ENCODE results near the gene JTB. TPM values are rescaled to one million over a fixed set of nuclear protein-coding genes. Genes with fewer than 3 reads are reported as not detected.
A peak's percentile ranks its signal among the peaks of the same experiment; 100 is the strongest.

Gene JTB
- total and polyA plus RNA-seq, 9 of the 15 experiments (the other 6 are each of a cell fraction or from before 2014, with no cell fraction given): 24.7 to 308 (median 151) TPM

DNA sequence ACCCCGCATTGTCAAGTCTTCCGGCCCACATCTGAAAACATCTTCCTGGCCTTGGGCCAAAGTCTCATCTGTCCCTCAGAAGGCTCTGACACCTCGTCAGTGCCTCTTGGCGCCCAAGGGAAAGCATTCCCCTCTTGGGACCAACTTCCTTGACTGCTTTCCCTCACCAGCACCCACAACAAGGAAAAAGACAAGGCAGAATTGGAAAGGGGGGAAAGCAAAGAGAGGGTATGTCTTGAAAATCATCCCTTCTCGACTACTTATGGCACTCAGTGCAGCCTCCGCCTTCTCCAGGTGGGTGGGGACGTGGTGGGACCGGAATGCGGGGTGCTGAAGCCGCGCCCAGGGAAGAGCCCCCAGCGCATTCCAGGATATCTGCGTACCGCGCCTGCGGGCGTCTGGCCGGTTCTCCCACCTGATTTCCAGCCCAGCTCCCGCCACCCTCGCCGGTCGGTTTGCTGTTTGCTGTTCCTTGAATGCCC, 13.6 kb downstream of the JTB start (continued):
- TF ChIP-seq NBN (IDR thresholded peaks at IDR 0.05; ENCODE audit: low read depth) (no peak), ESRRB (CRISPR knock-in tag; IDR thresholded peaks at IDR 0.05; ENCODE audit: borderline replicate concordance) (no peak), RUNX1 (IDR thresholded peaks at IDR 0.05; ENCODE audit: low read depth) (no peak), SMARCA4 (IDR thresholded peaks at IDR 0.05) (no peak), CBFA2T2 (conservative IDR thresholded peaks at IDR 0.05) (no peak), NRF1 (conservative IDR thresholded peaks at IDR 0.05 in 1 of 2, IDR thresholded peaks at IDR 0.05 in 1 of 2) (peak; percentile 18 to 32; a peak in 1 of 4 replicates), ZNF384 (IDR thresholded peaks at IDR 0.05; ENCODE audit: low read depth, low read length) (no peak), SNRNP70 (optimal IDR thresholded peaks at IDR 0.05; ENCODE audit: low read depth, low read length) (no peak), BCOR (IDR thresholded peaks at IDR 0.05) (0 out of 2 replicates have a peak, but pooled peaks have one; percentile 4), EP400 (IDR thresholded peaks at IDR 0.05) (0 out of 2 replicates have a peak, but pooled peaks have one; percentile 24), HBP1 (CRISPR knock-in tag; IDR thresholded peaks at IDR 0.05) (no peak), MEIS2 (IDR thresholded peaks at IDR 0.05; ENCODE audit: partially characterized antibody) (peak; percentile 44)
- TF ChIP-seq, protein P1, sequence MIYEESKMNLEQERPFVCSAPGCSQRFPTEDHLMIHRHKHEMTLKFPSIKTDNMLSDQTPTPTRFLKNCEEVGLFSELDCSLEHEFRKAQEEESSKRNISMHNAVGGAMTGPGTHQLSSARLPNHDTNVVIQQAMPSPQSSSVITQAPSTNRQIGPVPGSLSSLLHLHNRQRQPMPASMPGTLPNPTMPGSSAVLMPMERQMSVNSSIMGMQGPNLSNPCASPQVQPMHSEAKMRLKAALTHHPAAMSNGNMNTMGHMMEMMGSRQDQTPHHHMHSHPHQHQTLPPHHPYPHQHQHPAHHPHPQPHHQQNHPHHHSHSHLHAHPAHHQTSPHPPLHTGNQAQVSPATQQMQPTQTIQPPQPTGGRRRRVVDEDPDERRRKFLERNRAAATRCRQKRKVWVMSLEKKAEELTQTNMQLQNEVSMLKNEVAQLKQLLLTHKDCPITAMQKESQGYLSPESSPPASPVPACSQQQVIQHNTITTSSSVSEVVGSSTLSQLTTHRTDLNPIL (CRISPR knock-in tag; IDR thresholded peaks at IDR 0.05): no peak
- TF ChIP-seq, protein P2, sequence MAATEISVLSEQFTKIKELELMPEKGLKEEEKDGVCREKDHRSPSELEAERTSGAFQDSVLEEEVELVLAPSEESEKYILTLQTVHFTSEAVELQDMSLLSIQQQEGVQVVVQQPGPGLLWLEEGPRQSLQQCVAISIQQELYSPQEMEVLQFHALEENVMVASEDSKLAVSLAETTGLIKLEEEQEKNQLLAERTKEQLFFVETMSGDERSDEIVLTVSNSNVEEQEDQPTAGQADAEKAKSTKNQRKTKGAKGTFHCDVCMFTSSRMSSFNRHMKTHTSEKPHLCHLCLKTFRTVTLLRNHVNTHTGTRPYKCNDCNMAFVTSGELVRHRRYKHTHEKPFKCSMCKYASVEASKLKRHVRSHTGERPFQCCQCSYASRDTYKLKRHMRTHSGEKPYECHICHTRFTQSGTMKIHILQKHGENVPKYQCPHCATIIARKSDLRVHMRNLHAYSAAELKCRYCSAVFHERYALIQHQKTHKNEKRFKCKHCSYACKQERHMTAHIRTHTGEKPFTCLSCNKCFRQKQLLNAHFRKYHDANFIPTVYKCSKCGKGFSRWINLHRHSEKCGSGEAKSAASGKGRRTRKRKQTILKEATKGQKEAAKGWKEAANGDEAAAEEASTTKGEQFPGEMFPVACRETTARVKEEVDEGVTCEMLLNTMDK (IDR thresholded peaks at IDR 0.05; ENCODE audit: borderline replicate concordance, insufficient read depth, low read depth, low read length, poor library complexity, severe bottlenecking): no peak
- TF ChIP-seq, protein P3, sequence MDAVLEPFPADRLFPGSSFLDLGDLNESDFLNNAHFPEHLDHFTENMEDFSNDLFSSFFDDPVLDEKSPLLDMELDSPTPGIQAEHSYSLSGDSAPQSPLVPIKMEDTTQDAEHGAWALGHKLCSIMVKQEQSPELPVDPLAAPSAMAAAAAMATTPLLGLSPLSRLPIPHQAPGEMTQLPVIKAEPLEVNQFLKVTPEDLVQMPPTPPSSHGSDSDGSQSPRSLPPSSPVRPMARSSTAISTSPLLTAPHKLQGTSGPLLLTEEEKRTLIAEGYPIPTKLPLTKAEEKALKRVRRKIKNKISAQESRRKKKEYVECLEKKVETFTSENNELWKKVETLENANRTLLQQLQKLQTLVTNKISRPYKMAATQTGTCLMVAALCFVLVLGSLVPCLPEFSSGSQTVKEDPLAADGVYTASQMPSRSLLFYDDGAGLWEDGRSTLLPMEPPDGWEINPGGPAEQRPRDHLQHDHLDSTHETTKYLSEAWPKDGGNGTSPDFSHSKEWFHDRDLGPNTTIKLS (IDR thresholded peaks at IDR 0.05; ENCODE audit: borderline replicate concordance, low read depth): no peak
- TF ChIP-seq, protein P4, sequence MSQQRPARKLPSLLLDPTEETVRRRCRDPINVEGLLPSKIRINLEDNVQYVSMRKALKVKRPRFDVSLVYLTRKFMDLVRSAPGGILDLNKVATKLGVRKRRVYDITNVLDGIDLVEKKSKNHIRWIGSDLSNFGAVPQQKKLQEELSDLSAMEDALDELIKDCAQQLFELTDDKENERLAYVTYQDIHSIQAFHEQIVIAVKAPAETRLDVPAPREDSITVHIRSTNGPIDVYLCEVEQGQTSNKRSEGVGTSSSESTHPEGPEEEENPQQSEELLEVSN (IDR thresholded peaks at IDR 0.05; ENCODE audit: borderline replicate concordance in 1 of 2, extremely low read depth in 1 of 2, insufficient read depth in 1 of 2, insufficient read length in 1 of 2, low read depth in 1 of 2, low read length in 1 of 2, poor library complexity in 1 of 2, severe bottlenecking in 1 of 2): peak in 1 of 2 experiments; percentile 19
- TF ChIP-seq, protein P5, sequence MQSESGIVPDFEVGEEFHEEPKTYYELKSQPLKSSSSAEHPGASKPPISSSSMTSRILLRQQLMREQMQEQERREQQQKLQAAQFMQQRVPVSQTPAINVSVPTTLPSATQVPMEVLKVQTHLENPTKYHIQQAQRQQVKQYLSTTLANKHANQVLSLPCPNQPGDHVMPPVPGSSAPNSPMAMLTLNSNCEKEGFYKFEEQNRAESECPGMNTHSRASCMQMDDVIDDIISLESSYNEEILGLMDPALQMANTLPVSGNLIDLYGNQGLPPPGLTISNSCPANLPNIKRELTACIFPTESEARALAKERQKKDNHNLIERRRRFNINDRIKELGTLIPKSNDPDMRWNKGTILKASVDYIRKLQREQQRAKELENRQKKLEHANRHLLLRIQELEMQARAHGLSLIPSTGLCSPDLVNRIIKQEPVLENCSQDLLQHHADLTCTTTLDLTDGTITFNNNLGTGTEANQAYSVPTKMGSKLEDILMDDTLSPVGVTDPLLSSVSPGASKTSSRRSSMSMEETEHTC (IDR thresholded peaks at IDR 0.05): no peak
- TF ChIP-seq, protein P6, sequence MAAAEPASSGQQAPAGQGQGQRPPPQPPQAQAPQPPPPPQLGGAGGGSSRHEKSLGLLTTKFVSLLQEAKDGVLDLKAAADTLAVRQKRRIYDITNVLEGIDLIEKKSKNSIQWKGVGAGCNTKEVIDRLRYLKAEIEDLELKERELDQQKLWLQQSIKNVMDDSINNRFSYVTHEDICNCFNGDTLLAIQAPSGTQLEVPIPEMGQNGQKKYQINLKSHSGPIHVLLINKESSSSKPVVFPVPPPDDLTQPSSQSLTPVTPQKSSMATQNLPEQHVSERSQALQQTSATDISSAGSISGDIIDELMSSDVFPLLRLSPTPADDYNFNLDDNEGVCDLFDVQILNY (CRISPR knock-in tag; IDR thresholded peaks at IDR 0.05): no peak
